K562 (cell line): Measurements from ENCODE around the gene ACAT2. TPM values are rescaled to one million over a fixed set of nuclear protein-coding genes. Genes with fewer than 3 reads are reported as not detected.
"Not testable (repeated sequence)": the region's sequence is repeated elsewhere in the genome, so short reads cannot be mapped to it uniquely, and the experiment has no call there.

Experiments used
- ATAC-seq: fragments of 200-7000 bp; cut with Tn5 transposase; 3 replicates; pipeline ENCODE4 v1.9.1; 2020; ENCODE audit warnings: moderate library complexity
- BruUV-seq: library from RNA; stranded (reverse); fragments of 400-500 nt; replicated peaks from 2 replicates; lab custom pipeline; 2021; lab: Mats Ljungman, UMichigan
- CTCF ChIA-PET: fragments of 300-600 bp; formaldehyde crosslinking; extraction: SDS; loops from one replicate; lab custom pipeline; 2021; ENCODE audit warnings: low intra/inter-chr PET ratio; lab: Yijun Ruan, JAX
- POLR2A ChIA-PET: fragments of 300-600, 350-650 bp; sonication (Branson Sonifier 250); formaldehyde crosslinking; extraction: SDS; loops from one replicate; lab custom pipeline; 2021; ENCODE audit warnings: antibody characterized with exemption, inconsistent platforms; lab: Yijun Ruan, JAX
- DNase-seq, 4 experiments: peaks; one replicate each; pipeline versions ENCODE4 v3.0.0 to v3.0.0-alpha.2; 2011 to 2018; ENCODE audit warnings: low spot score in 3 of 4, mixed read lengths in 3 of 4; ENCODE audit errors: extremely low read depth in 1 of 4
- FAIRE-seq: peaks from 2 replicates; lab custom pipeline; 2011; peaks lifted over from hg19 to GRCh38; lab: Jason Lieb, UNC
- H2AFZ ChIP-seq: 2 replicates; pipeline ENCODE4 v1.6.0; 2011; ENCODE audit warnings: low read depth, low read length, control low read depth, inconsistent platforms
- H3K27ac ChIP-seq: fragments of 200-600 bp; 3 replicates; pipeline ENCODE4 v1.8.0; 2011; ENCODE audit warnings: low read depth, mild to moderate bottlenecking, control low read depth, inconsistent platforms, low read length, moderate library complexity, mixed read lengths; ENCODE audit errors: extremely low read depth
- H3K27me3 ChIP-seq, 2 experiments: fragments of 300-600 bp in 1 of 2; 2 replicates in 1 of 2; 3 replicates in 1 of 2; pipeline versions ENCODE4 v1.6.0 to v1.8.0; 2011; ENCODE audit warnings: inconsistent platforms in 2 of 2, low read length in 2 of 2, mild to moderate bottlenecking in 1 of 2, mixed read lengths in 1 of 2, moderate library complexity in 1 of 2; ENCODE audit not compliant: control insufficient read depth in 2 of 2, insufficient read depth in 2 of 2
- H3K36me3 ChIP-seq: fragments of 300-600 bp; 3 replicates; pipeline ENCODE4 v1.8.0; 2011; ENCODE audit warnings: mild to moderate bottlenecking, low read length, inconsistent platforms; ENCODE audit not compliant: control insufficient read depth, insufficient read depth
- H3K4me1 ChIP-seq, 2 experiments: fragments of 200-600 bp in 1 of 2; replicated peaks in 1 of 2; 2 replicates in 1 of 2; 3 replicates in 1 of 2; pipeline versions ENCODE4 v1.5.1 to v1.8.0; 2011; ENCODE audit warnings: inconsistent platforms in 2 of 2, low read length in 2 of 2, mild to moderate bottlenecking in 1 of 2, mixed read lengths in 1 of 2, moderate library complexity in 1 of 2; ENCODE audit not compliant: control insufficient read depth in 2 of 2, insufficient read depth in 2 of 2
- H3K4me2 ChIP-seq: 2 replicates; pipeline ENCODE4 v1.6.1; 2011; ENCODE audit warnings: low read length, control low read depth, inconsistent platforms, mixed read lengths; ENCODE audit not compliant: insufficient read depth
- H3K4me3 ChIP-seq: fragments of 200-600 bp; sonication (generic), shearing (Covaris generic); 2 replicates; pipeline ENCODE4 v1.5.1; 2016; ENCODE audit warnings: control low read depth, inconsistent platforms
- H3K79me2 ChIP-seq: fragments of 200-600 bp; 3 replicates; pipeline ENCODE4 v1.8.0; 2011; ENCODE audit warnings: low read length, inconsistent platforms; ENCODE audit not compliant: control insufficient read depth, insufficient read depth
- H3K9ac ChIP-seq, 2 experiments: 2 replicates each; pipeline versions ENCODE4 v1.6.0 to v1.6.1; 2011; ENCODE audit warnings: low read depth in 2 of 2, low read length in 2 of 2, control low read depth in 1 of 2, inconsistent platforms in 1 of 2, mild to moderate bottlenecking in 1 of 2, mixed read lengths in 1 of 2; ENCODE audit not compliant: insufficient read depth in 1 of 2
- H3K9me1 ChIP-seq: one replicate; pipeline ENCODE4 v1.6.0; 2011; ENCODE audit warnings: inconsistent platforms, mild to moderate bottlenecking, low read length, moderate library complexity; ENCODE audit not compliant: control insufficient read depth, insufficient read depth
- H3K9me3 ChIP-seq: replicated peaks from 2 replicates; pipeline ENCODE4 v1.5.1; 2011; ENCODE audit warnings: low read depth, low read length, inconsistent platforms; ENCODE audit not compliant: control insufficient read depth, insufficient read depth
- H4K20me1 ChIP-seq: replicated peaks from 2 replicates; pipeline ENCODE4 v1.6.1; 2011; ENCODE audit warnings: low read length, inconsistent platforms, mixed read lengths; ENCODE audit not compliant: control insufficient read depth, insufficient read depth
- CGGBP1 ChIP-seq: fragments of 250-450 bp; sonication (Bioruptor Pico); IDR thresholded peaks from 2 replicates; pipeline ENCODE4 v1.9.0; 2021; ENCODE audit warnings: mild to moderate bottlenecking
- CHAMP1 ChIP-seq: fragments of 450-650 bp; IDR thresholded peaks from 2 replicates; pipeline ENCODE4 v1.6.1; 2016; ENCODE audit warnings: mild to moderate bottlenecking
- ESRRA ChIP-seq: fragments of 450-650 bp; IDR thresholded peaks from 2 replicates; pipeline ENCODE4 v1.6.1; 2014; ENCODE audit warnings: low read depth, mild to moderate bottlenecking, moderate library complexity, borderline replicate concordance
- PCBP2 ChIP-seq: fragments of 200-400 bp; formaldehyde crosslinking; IDR thresholded peaks from 2 replicates; pipeline ENCODE4 v1.6.1; 2018; ENCODE audit warnings: low read length, low read depth, mild to moderate bottlenecking, moderate library complexity; ENCODE audit not compliant: poor library complexity, severe bottlenecking
- SAFB2 ChIP-seq: fragments of 200-400 bp; formaldehyde crosslinking; IDR thresholded peaks from 2 replicates; pipeline ENCODE4 v1.6.1; 2018; ENCODE audit warnings: borderline replicate concordance, low read length, low read depth, moderate library complexity; ENCODE audit not compliant: severe bottlenecking
- TRIM28 ChIP-seq: fragments of 450-650 bp; IDR thresholded peaks from 2 replicates; pipeline ENCODE4 v1.6.1; 2017
- ZNF121 ChIP-seq: sonication (generic); formaldehyde crosslinking; conservative IDR thresholded peaks from 2 replicates; pipeline ENCODE4 v1.8.0; 2022; ENCODE audit warnings: missing genetic modification reagents
- ZNF165 ChIP-seq: fragments of 250-450 bp; sonication (Bioruptor Pico); IDR thresholded peaks from 2 replicates; pipeline ENCODE4 v1.4.0; 2020; ENCODE audit warnings: borderline replicate concordance
- ZNF280A ChIP-seq: fragments of 450-650 bp; IDR thresholded peaks from 2 replicates; pipeline ENCODE4 v1.6.1; 2018; ENCODE audit warnings: mild to moderate bottlenecking, low read depth; ENCODE audit not compliant: partially characterized antibody
- WGBS: fragments of 100-300 bp; shearing (Covaris generic); methylation state at CpG from one replicate; pipeline ENCODE4 v1.1.6; 2016; ENCODE audit warnings: low coverage, mixed read lengths; ENCODE audit not compliant: insufficient coverage; ENCODE audit errors: missing lambda C conversion rate; 5-methylcytosine and 5-hydroxymethylcytosine counted together
- in situ Hi-C: fragments of 300-500 bp; cut with MboI; formaldehyde crosslinking; loops from 4 replicates; pipeline ENCODE4 v1.15.0; 2018; ENCODE audit warnings: inconsistent platforms, mixed read lengths
- intact Hi-C: fragments of 100-400 bp; cut with micrococcal nuclease; formaldehyde crosslinking; loops from 2 replicates; pipeline ENCODE4 v1.14.2; 2022
- polyA plus RNA-seq, 8 experiments: library from polyadenylated mRNA; depleted of rRNA in 4 of 8; stranded (reverse) in 5 of 8; unstranded in 3 of 8; fragments of >200 nt; fragmentation: Nextera tagmentation in 2 of 8; fragmentation: Illumina TruSeq in 1 of 8; extraction: Ambion mirVana in 2 of 8; extraction: Trizol in 1 of 8; gene quantifications; 2 replicates each; pipeline versions ENCODE4 v1.2.1 to v1.2.3, GENCODE V29; 2011 to 2014; ENCODE audit warnings: inconsistent platforms in 1 of 8, missing spikeins in 1 of 8
- total RNA-seq, 7 experiments: library from RNA; depleted of rRNA in 6 of 7; stranded (reverse); fragments of >200 nt in 6 of 7; fragmentation: Illumina TruSeq in 2 of 7; extraction: Trizol in 2 of 7; gene quantifications; 2 replicates each; pipeline versions ENCODE4 v1.2.1 to v1.2.3, GENCODE V29; 2011 to 2021; ENCODE audit warnings: low replicate concordance in 1 of 7

ACAT2 gene
- total and polyA plus RNA-seq, 9 of the 15 experiments (the other 6 are each of a cell fraction or from before 2014, with no cell fraction given), result 63.0 to 309 (median 144) TPM

- H3K27ac ChIP-seq, POLR2A ChIA-PET, in situ Hi-C loops, H3K27me3 ChIP-seq, CTCF ChIA-PET, ATAC-seq, DNase-seq, BruUV-seq, H3K9me3 ChIP-seq, FAIRE-seq, H2AFZ ChIP-seq, H3K9me1 ChIP-seq, H3K4me2 ChIP-seq, H3K4me3 ChIP-seq, H4K20me1 ChIP-seq, H3K9ac ChIP-seq: not testable (repeated sequence)
- H3K4me1 ChIP-seq, result peaks cover 11 to 15% of the 10 kb centered on the region in 2 experiments
- intact Hi-C loops, result loop anchor here (5.0 to 10.0 kb wide), 2 partner anchors 130 to 253 kb away; no protein-coding TSS in a partner anchor
- H3K79me2 ChIP-seq, result peaks cover 48% of the 10 kb centered on the region
- WGBS, result 94% methylated on average over 3 of the region's 3 CpGs
- TF ChIP-seq ZNF121, result peak; percentile 73
- H3K36me3 ChIP-seq, result peaks cover 11% of the 10 kb centered on the region; the same call in 2 of the 3 replicates
Measured at GRCh38 chr6:159721981-159722380, 39.9 kb upstream of the ACAT2 start.

GRCh38 chr6:159722655-159723054, 39.2 kb upstream of the ACAT2 start:
- CTCF ChIA-PET, result no interaction called here
- intact Hi-C loops, result loop anchor here (5.0 to 10.0 kb wide), 2 partner anchors 130 to 252 kb away; no protein-coding TSS in a partner anchor
- FAIRE-seq, result no peak

More at GRCh38 chr6:159722655-159723054, 39.2 kb upstream of the ACAT2 start:
- H3K27me3 ChIP-seq, result no peaks in the 10 kb centered on the region
- POLR2A ChIA-PET, result interaction anchor here (0.6 to 1.4 kb wide), 3 partner anchors 10 to 364 kb away, joined by 3 read pairs; no protein-coding TSS in a partner anchor
- TF ChIP-seq ESRRA (no peak), CHAMP1 (no peak), CGGBP1 (CRISPR knock-in tag) (no peak), ZNF165 (no peak), SAFB2 (no peak), PCBP2 (no peak), ZNF280A (peak; percentile 10), TRIM28 (peak; percentile 85; the same call in 1 of the 2 replicates)
- no peak overlapping the region for H2AFZ ChIP-seq
- H3K9me1 ChIP-seq, result no peaks in the 10 kb centered on the region
- in situ Hi-C loops, result no loop called here
- BruUV-seq, result no TSS peak
- H3K9ac ChIP-seq, result no peak overlapping the region
- no peak overlapping the region for H3K27ac ChIP-seq
- H3K36me3 ChIP-seq, result peaks cover 11% of the 10 kb centered on the region; the same call in 2 of the 3 replicates
- peaks cover 52% of the 10 kb centered on the region for H3K79me2 ChIP-seq
- ATAC-seq (no peak), DNase-seq (no peak)
- peaks cover 5% of the 10 kb centered on the region; the same call in 1 of the 2 replicates for H3K9me3 ChIP-seq
- H4K20me1 ChIP-seq, result no peaks in the 10 kb centered on the region
- no peak overlapping the region for H3K4me2 ChIP-seq
- H3K4me3 ChIP-seq, result no peak overlapping the region
- peaks cover 12 to 15% of the 10 kb centered on the region in 2 experiments for H3K4me1 ChIP-seq
